GM12874 (cell line): ENCODE results near the gene TARDBP.

ENCODE experiments used
- TF ChIP-seq, protein P1 (sequence below): IDR thresholded peaks from 2 replicates; pipeline ENCODE4 v1.5.1; 2011; ENCODE audit warnings: low read depth, mild to moderate bottlenecking, control low read depth, low read length, moderate library complexity; ENCODE audit not compliant: insufficient read depth

The TARDBP gene

DNA sequence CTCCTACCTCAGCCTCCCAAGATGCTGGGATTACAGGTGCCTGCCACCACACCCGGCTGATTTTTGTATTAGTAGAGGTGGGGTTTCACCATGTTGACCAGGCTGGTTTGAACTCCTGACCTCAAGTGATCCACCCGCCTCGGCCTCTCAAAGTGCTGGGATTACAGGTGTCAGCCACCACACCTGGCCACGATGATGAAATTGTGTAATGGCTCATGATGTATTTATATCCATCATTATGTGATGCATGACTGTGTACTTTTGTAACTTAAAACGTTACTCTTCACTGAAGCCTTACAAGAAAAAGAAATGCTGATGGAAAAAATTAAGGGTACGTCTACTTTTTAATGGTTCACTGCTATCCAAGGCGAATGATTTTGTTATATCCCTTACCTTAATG lies 7.5 kb downstream of the TARDBP start:
- TF ChIP-seq, protein P1, sequence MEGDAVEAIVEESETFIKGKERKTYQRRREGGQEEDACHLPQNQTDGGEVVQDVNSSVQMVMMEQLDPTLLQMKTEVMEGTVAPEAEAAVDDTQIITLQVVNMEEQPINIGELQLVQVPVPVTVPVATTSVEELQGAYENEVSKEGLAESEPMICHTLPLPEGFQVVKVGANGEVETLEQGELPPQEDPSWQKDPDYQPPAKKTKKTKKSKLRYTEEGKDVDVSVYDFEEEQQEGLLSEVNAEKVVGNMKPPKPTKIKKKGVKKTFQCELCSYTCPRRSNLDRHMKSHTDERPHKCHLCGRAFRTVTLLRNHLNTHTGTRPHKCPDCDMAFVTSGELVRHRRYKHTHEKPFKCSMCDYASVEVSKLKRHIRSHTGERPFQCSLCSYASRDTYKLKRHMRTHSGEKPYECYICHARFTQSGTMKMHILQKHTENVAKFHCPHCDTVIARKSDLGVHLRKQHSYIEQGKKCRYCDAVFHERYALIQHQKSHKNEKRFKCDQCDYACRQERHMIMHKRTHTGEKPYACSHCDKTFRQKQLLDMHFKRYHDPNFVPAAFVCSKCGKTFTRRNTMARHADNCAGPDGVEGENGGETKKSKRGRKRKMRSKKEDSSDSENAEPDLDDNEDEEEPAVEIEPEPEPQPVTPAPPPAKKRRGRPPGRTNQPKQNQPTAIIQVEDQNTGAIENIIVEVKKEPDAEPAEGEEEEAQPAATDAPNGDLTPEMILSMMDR, result no peak

DNA sequence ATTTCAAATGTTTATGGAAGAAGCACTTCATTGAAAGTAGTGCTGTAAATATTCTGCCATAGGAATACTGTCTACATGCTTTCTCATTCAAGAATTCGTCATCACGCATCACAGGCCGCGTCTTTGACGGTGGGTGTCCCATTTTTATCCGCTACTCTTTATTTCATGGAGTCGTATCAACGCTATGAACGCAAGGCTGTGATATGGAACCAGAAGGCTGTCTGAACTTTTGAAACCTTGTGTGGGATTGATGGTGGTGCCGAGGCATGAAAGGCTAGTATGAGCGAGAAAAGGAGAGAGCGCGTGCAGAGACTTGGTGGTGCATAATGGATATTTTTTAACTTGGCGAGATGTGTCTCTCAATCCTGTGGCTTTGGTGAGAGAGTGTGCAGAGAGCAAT lies 10.7 kb downstream of the TARDBP start:
- TF ChIP-seq, protein P1, result no peak

DNA sequence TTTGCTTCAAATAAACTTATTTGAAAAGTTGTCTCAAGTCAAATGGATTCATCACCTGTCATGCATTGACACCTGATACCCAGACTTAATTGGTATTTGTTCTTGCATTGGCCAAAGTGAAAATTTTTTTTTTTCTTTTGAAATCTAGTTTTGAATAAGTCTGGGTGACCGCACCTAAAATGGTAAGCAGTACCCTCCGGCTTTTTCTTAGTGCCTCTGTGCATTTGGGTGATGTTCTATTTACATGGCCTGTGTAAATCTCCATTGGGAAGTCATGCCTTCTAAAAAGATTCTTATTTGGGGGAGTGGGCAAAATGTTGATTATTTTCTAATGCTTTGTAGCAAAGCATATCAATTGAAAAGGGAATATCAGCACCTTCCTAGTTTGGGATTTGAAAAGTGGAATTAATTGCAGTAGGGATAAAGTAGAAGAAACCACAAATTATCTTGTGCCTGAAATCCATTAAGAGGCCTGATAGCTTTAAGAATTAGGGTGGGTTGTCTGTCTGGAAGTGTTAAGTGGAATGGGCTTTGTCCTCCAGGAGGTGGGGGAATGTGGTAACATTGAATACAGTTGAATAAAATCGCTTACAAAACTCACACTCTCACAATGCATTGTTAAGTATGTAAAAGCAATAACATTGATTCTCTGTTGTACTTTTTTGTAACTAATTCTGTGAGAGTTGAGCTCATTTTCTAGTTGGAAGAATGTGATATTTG lies 11.9 kb downstream of the TARDBP start:
- TF ChIP-seq, protein P1, result no peak

DNA sequence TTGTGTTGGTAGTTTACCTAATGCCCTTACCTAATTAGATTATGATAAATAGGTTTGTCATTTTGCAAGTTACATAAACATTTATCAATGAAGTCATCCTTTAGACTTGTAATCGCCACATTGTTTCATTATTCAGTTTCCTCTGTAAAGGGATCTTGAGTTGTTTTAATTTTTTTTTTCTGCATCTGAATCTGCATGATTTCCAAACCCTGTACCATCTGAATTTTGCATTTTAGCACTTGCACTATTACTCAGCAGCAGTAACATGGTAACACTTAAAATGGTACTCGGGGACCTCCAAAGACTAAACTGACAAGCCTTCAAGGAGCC lies 12.4 kb downstream of the TARDBP start:
- TF ChIP-seq, protein P1, result no peak

DNA sequence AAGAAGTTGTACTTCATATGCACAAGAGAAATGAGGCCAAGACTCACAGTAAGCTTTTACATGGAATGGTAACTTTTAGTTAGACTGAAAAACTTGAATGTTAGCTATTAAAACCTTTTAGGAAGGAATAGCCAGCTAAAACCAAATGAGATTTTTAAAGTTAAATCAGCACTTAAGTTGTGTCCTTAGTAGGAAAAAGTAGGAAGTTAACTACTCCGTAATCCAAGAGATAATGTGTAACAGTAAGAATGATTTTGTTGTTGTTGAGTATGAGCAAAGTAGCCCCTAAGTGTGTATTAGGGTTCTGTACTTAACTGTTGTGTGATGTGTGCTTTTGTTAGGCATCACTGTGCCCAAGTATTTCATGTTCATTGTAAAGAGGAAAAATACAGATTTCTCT lies 13.2 kb downstream of the TARDBP start:
- TF ChIP-seq, protein P1, result no peak

DNA sequence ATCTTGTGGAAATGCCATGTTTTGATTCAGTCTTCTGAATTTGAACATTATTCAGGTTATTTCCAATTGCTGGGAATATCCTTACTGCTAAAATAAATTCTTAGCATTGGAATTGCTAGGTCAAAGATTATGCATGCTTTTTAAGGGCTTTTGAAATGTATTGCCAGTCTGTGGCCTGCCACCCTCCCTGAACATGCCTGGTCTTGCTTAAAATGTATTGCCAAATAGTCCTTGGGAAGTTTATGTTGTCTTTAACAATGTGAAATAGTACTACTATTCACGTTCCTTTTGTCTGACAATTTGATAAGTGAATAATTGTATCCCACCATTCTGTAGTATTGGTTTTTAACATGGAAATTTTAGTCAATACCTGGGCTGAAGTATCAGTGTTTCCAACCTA lies 13.6 kb downstream of the TARDBP start:
- TF ChIP-seq, protein P1, result no peak

DNA sequence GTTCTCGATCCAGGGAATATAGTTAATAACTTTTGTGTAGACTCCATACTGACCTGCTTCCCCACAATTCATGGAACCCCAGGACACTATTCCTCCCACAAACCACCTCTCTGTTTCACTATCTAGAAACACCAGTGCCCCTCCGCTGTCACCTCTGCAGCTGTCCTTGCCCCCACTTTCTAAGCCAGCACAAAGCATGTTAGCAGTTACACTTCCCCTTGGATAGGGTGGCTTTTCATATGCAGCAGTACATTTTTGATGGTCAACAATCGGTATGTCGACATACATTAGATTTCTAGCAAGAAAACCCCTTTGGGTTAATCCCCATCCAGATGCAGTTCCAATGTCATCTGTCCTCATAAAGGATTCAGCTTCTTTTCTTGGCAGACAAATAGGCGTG lies 14.4 kb downstream of the TARDBP start:
- TF ChIP-seq, protein P1, result no peak
